Posterior vena cava (tissue), 2 donors: ENCODE data around the gene INSR. TPM values are rescaled to one million over a fixed set of nuclear protein-coding genes. Genes with fewer than 3 reads are reported as not detected.

Source experiments
- DNase-seq: peaks from one replicate; pipeline ENCODE4 v3.0.0-alpha.2; 2020; ENCODE audit warnings: low spot score
- intact Hi-C, 2 donors: fragments of 100-400 bp; cut with DNase I; formaldehyde crosslinking; loops; one replicate each; pipeline versions ENCODE4 v1.14.1 to v1.14.2; 2022 to 2023
- total RNA-seq, 2 donors: library from RNA; stranded (reverse); fragmentation: NEBNext Ultra II Directional; extraction: Animal tissue kit (Norgen Biotek cat#: 25700); gene quantifications; one replicate each; pipeline ENCODE4 v1.2.1, GENCODE V29; 2021
- donor health status: DM: yes; HTN: yes; CAD: no.
- donor health status: DM: yes; HTN: yes; CAD: no.

Gene INSR
- total RNA-seq, 2 donors from 2014 or later: 47.5 to 63.0 TPM

GRCh38 chr19:7263521-7263920 is 30.7 kb downstream of the INSR start:
- DNase-seq: peak; percentile 25
- intact Hi-C loops: no loop called here

DNA sequence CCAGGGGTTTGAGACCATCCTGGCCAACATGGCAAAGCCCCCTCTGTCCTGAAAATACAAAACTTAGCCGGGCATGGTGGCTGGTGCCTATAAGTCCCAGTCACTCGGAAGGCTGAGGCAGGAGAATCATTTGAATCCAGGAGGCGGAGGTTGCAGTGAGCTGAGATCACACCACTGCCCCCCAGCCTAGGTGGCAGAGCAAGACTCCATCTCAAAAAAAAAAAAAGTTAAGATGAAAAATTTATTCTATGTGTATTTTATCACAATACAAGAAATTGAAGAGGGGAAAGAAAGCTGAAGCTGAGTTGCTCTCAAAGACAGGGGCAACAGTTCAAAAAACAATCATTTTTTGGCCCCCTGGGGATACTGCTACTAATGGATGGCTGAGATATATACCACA is 31.1 kb downstream of the INSR start:
- intact Hi-C loops: no loop called here
- DNase-seq: peak; percentile 9

- intact Hi-C loops: no loop called here
Observed at GRCh38 chr19:7262470-7262869, 31.7 kb downstream of the INSR start.

DNA sequence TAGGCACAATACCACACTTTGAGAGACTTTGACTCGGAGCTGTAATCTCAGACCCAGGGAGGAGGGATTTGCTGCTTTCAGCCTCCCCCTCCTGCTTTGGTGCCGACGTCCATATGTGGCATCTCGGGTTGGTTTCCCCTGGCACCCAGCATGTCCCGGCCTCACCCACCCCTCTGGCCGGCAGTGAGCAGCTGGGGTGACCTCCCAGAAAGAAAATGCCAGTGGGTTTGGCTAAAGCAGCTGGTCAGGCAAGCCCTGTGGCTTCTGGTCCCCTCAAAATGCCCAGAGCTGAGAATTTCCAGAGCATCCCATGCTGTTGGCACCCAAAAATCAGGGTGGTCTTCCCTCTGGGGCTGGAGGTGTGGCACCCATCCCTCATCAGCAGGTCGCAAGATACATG is 34.1 kb downstream of the INSR start:
- intact Hi-C loops: no loop called here
- no peak for DNase-seq

More at GRCh38 chr19:7262470-7262869, 31.7 kb downstream of the INSR start:
- DNase-seq: peak; percentile 29

GRCh38 chr19:7258840-7259395 is 35.3 kb downstream of the INSR start:
- DNase-seq: no peak
- intact Hi-C loops: no loop called here

- intact Hi-C loops: no loop called here
- no peak for DNase-seq
Observed at GRCh38 chr19:7258041-7258839, 36.0 kb downstream of the INSR start.

DNA sequence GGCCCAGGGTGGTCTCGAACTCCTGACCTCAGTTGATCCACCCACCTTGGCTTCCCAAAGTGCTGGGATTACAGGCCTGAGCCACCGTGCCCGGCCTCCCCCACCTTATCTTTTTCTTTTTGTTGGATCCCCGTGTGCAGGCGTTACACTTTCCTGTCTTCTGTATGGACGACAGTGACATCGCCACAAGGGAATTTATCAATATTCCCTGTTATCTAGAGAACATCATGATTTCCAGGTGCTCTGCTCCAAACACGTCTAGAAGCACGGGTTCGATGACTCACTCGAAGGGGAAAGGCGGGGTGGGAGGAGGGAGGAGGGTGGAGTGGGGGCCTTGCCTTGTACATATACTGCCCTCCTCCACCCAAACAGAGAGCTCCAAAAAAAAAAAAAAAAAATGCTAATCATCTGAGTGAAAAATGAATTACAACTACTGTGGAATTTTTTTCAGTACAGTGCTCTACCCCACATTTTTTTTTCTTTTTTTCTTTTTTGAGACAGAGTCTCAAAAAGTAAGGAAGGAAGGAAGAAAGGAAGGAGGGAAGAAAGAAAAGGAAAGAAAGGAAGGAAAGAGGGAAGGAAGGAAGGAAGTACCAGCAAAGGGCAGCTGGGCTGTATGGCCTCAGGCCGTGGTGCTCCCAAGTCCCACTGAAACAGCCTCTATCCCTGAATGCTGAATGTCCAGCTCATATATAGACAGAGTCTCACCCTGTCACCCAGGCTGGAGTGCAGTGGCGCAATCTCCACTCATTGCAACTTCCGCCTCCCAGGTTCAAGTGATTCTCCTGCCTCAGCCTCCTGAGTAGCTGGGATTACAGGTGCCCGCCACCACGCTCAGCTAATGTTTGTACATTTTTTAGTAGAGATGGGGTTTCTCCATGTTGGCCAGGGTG is 36.8 kb downstream of the INSR start:
- DNase-seq: no peak
- intact Hi-C loops: no loop called here

GRCh38 chr19:7255631-7256030 is 38.6 kb downstream of the INSR start:
- peak; percentile 13 for DNase-seq
- intact Hi-C loops: no loop called here

GRCh38 chr19:7255119-7255518 is 39.1 kb downstream of the INSR start:
- intact Hi-C loops: no loop called here
- peak; percentile 36 for DNase-seq

DNA sequence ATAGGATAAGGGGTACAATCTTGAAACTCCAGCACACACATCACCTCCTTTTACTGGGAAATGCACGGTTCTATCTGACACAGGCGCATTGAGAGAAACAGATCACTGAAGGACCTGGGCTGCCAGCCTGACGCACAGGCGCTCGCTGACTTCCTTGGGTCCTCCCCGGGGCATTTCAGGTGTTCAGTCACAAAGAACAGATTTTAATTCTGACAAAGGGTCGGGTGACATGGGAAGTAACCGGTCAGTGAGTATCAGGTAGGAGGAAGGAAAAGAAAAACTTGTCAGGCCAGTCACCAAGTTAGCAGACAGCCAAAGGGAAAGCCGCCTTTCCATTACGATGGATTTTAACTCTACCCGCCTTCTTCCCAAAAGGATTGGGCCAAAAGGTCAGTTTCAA is 39.6 kb downstream of the INSR start:
- intact Hi-C loops: no loop called here

DNA sequence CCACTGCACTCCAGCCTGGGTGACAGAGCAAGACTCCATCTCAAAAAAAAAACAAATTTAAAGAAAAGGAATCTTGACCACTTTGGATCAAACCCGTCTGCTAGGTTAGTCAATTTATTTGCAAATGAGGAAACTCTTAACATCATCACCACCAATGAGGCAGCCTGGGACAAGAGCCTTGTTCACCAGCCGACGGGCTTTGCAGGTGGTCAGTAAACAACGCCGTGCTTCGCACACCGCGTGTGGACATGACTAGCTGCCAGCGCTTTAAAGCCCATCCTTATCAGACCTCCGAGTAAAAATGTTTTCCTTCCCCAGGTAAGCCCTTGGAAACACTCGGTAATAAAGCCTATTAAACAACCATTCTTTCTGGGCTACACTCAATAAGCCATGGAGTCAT is 41.9 kb downstream of the INSR start:
- DNase-seq: no peak
- intact Hi-C loops: no loop called here

More for the DNA sequence above, 39.6 kb downstream of the INSR start:
- no peak for DNase-seq

DNA sequence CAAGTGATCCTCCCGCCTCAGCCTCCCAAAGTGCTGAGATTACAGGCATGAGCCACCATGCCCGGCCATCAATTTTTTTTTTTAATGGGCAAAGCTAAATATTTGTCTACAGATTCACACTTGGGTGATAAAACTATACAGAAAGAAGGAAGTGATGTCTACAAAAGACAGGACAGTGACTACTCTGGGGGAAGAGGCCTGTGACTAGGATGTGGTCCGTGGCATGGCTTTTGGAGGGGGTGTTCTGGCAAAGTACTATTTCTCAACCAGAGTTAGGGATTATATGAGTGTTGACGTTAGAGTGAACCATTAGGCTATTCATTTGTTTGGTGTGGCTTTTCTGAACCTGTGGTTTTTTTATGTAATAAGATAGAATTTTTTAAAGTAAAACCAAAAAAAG is 42.7 kb downstream of the INSR start:
- intact Hi-C loops: no loop called here
- no peak for DNase-seq

- intact Hi-C loops: no loop called here
- no peak for DNase-seq
Observed at GRCh38 chr19:7250951-7251350, 43.3 kb downstream of the INSR start.

- intact Hi-C loops: no loop called here
Observed at GRCh38 chr19:7250057-7250596, 44.1 kb downstream of the INSR start.

DNA sequence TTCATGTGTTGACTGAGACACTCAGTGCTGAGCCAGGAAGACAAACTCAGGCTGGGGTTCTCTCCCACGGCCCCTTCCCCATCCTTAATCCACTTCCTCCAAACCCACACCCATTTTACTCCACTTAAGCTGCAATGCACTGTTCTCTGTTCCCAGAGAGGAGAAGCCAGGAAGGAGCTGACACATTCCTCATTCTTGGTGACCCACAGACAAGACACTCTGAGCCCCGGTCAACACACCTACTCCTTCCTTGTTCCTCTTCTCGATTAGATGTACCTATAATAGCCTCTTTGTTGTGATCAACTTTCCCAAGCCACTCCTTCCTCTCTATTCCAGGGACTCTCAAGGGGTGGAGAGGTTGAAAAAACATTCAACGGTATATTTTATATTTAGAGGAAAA is 47.1 kb downstream of the INSR start:
- intact Hi-C loops: loop anchor here in 1 of 2 donors (5.0 kb wide), 1 partner anchor 35 kb away; no protein-coding TSS in a partner anchor
- DNase-seq: no peak

More at GRCh38 chr19:7250057-7250596, 44.1 kb downstream of the INSR start:
- DNase-seq: no peak

DNA sequence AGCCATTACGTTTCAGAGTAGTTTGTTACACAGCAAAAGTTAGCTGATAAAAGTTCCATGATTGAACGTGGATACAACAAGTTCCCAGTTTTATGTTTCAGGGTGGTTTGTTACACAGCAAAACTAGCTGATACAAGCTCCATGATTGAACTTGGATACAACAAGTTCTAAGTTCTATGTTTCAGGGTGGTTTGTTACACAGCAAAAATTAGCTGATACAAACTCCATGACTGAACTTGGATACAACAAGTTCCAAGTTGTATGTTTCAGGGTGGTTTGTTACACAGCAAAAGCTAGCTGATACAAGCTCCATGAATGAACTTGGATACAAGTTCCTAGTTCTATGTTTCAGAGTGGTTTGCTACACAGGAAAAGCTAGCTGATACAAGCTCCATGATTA is 47.6 kb downstream of the INSR start:
- no peak for DNase-seq
- intact Hi-C loops: loop anchor here in 1 of 2 donors (5.0 kb wide), 1 partner anchor 34 kb away; no protein-coding TSS in a partner anchor

- intact Hi-C loops: no loop called here
- no peak for DNase-seq
Observed at GRCh38 chr19:7242601-7243258, 51.5 kb downstream of the INSR start.

GRCh38 chr19:7238051-7238450 is 56.2 kb downstream of the INSR start:
- intact Hi-C loops: no loop called here
- peak; percentile 17 for DNase-seq

GRCh38 chr19:7236153-7236552 is 58.1 kb downstream of the INSR start:
- no peak for DNase-seq
- intact Hi-C loops: no loop called here
